ENCODE data around the gene HAO1.
"Not testable (repeated sequence)": the region's sequence is repeated elsewhere in the genome, so short reads cannot be mapped to it uniquely, and the experiment has no call there.

HAO1 gene

DNA sequence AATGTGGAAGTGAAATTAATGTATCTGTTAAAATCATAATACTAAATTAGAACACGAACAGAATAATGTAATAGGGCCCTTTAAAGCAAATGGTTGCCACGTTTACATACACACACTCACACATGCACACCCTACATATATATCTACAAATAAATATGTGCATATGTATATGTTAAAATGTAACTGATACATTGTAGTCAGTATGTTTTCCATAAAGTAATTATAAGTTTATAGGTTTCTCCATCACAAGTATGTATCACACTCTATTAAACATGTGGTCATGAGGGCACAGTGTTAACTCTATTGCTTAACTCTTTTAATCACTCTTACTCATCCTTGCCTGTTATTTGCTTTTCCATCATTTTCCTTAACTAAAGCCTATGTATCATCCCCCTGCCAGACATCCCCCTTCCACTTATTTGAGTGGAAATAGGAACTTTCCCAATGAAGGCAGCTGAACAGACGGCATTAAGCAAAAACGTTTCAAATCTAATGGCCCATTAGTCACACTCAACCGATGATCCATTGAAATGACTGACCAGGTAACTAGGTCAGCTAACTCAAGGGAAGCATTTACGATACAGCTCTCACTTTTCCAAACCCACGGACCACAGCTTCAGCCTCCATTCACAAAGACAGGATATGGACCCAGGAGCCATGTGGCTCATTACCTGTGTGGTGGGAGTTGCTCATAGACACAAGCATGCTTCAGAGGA lies 89.3 kb downstream of the HAO1 start:
- no peak for FAIRE-seq

GRCh38 chr20:7849675-7850074 lies 90.6 kb downstream of the HAO1 start:
- no peak for FAIRE-seq

- no peak for FAIRE-seq
These were observed 91.9 kb downstream of the HAO1 start for GRCh38 chr20:7848351-7848750.

DNA sequence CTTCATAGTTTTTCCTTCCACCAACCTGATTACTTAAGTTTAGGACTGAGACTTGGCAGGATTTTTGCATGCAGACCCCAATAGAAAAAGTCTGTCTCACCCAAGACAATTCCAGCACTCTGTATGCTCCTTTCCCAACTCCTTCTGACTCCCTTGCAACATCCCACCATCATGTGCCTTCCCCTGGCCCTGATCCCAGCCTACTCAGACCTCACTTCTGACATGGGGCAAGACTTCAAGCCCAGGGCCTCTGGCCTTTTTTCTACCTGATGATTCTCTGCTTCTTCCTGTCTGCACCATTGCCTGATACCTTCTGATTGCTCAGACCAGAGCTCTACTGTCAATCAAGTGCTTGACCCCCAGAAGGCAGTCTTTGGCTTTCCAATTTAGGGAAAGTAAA lies 96.6 kb downstream of the HAO1 start:
- FAIRE-seq = no peak

DNA sequence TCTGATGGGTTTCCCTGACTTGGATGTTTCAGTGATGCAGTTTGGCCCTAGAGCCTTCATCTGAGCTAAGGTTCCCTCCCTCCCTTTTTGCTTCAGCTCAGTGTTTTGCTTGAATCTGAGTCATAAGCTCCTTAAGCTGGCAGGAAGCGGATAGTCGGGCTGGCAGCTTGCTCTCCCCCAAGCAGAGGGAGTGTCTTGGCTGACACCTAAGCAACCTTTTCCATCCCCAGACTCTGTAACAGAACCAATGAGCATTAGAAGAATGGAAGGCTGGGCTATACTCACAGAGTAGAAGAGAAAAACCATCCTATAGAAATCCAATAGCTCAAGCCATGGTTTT lies 98.3 kb downstream of the HAO1 start:
- FAIRE-seq = no peak

DNA sequence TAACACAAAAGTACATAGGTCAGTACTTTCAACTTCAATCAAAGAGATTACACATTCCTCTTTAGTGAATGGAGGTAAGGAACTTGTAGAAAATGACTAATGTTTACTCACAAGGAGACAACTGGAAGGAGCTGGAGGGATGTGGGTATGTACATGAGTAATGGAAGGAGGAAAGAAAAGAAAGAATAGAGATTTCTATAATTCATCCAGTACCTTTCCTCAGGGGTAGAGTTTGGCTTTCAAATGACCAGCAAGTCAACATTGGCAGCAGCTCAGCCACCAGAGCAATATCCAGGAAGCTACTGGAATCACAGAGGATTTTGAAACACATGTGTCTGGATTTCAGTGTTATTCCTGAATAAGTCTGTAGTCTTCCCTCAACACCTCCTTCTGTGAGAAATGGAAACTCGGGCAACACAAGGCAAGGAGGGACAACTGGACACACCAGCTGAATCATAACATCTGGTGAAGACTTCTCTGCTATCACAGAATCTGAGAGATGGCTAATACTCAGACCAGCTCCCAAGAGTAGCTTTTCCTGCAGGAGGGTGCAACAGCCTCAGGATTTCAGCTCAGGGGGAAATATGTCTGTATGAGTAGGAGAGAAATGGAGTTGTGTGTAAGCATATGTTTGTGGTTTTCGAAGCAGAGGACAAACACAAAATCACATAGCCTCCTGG lies 98.8 kb downstream of the HAO1 start:
- no peak for FAIRE-seq

GRCh38 chr20:7836076-7836475 lies 104.2 kb downstream of the HAO1 start:
- FAIRE-seq = no peak

- FAIRE-seq = not testable (repeated sequence)
These were observed 105.8 kb downstream of the HAO1 start for GRCh38 chr20:7834441-7834840.

All from endometrium (tissue), 2 donors.